ENCODE measurements around the gene F2. TPM values are rescaled to one million over a fixed set of nuclear protein-coding genes. Genes with fewer than 3 reads are reported as not detected.

Gene F2
- total and polyA plus RNA-seq, 2 of the 13 experiments (the other 11 are each of a cell fraction or from before 2014, with no cell fraction given) = 330 to 801 TPM

DNA sequence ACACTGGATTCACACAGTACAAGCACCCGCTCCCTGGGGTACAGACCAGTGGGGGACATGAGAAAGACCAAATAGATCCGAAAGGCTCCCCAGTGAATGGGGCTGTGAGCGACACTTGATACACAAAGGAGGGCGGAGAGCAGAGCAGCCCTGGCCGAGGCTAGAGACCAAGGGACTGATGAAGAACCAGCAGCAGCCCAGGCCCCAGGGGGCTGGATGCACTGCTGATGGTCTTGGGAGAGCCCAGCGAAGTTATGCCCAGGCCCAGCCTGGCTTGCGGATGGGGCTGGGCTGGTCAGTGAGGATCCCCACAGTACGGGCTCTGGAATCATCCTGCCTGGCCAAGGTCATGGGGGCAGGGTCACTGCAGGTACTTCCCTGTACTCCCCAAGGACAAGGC is 41.8 kb upstream of the F2 start:
- peaks cover 36 to 63% of the 10 kb centered on the region in 2 experiments for H3K36me3 ChIP-seq (replicated peaks in 1 of 2; ENCODE audit: control insufficient read depth in 1 of 2, insufficient read depth in 2 of 2, low read length in 2 of 2)
- H3K79me2 ChIP-seq (ENCODE audit: insufficient read depth, low read length) = no peaks in the 10 kb centered on the region
- H2AFZ ChIP-seq (ENCODE audit: low read length) = no peak overlapping the region
- DNase-seq (ENCODE audit: low spot score) = no peak
- H3K27me3 ChIP-seq (ENCODE audit: control insufficient read depth in 1 of 2, insufficient read depth in 2 of 2, low read length in 2 of 2) = no peaks in the 10 kb centered on the region
- BruUV-seq (replicated peaks) = no TSS peak
- intact Hi-C loops (cut with micrococcal nuclease; ENCODE audit: unreplicated experiment) (no loop called here), in situ Hi-C loops (cut with HindIII; ENCODE audit: extremely low pct_ligation_motif_present, low pct_unique_long_range_greater_than_20kb) (no loop called here)
- ATAC-seq = no peak
- no peaks in the 10 kb centered on the region for H3K9me3 ChIP-seq (ENCODE audit: low read length)
- no peak overlapping the region for H3K9ac ChIP-seq (ENCODE audit: insufficient read depth, low read depth, low read length)
- POLR2A ChIA-PET = no interaction called here
- 92% methylated on average over 5 of the region's 8 CpGs for WGBS (ENCODE audit: low lambda C conversion rate)
- no peak overlapping the region for H3K27ac ChIP-seq (ENCODE audit: extremely low read length, insufficient read depth, low read length)
- H3K4me2 ChIP-seq (ENCODE audit: low read depth, low read length) = no peak overlapping the region
- H3K4me3 ChIP-seq (replicated peaks in 1 of 3; ENCODE audit: insufficient read depth in 1 of 3, low read depth in 2 of 3, low read length in 3 of 3) = no peak overlapping the region
- peaks cover 27% of the 10 kb centered on the region for H3K4me1 ChIP-seq (ENCODE audit: insufficient read depth, low read length)
- no peak for FAIRE-seq
- H4K20me1 ChIP-seq (ENCODE audit: insufficient read depth, low read length) = no peaks in the 10 kb centered on the region
- CTCF ChIA-PET (ENCODE audit: low intra/inter-chr PET ratio, low total read pairs) = no interaction called here
- TF ChIP-seq HMG20B (CRISPR knock-in tag; conservative IDR thresholded peaks at IDR 0.05) = no peak
- peak; percentile 42 for TF ChIP-seq AGO2 (optimal IDR thresholded peaks at IDR 0.05; ENCODE audit: low read depth, low read length)

DNA sequence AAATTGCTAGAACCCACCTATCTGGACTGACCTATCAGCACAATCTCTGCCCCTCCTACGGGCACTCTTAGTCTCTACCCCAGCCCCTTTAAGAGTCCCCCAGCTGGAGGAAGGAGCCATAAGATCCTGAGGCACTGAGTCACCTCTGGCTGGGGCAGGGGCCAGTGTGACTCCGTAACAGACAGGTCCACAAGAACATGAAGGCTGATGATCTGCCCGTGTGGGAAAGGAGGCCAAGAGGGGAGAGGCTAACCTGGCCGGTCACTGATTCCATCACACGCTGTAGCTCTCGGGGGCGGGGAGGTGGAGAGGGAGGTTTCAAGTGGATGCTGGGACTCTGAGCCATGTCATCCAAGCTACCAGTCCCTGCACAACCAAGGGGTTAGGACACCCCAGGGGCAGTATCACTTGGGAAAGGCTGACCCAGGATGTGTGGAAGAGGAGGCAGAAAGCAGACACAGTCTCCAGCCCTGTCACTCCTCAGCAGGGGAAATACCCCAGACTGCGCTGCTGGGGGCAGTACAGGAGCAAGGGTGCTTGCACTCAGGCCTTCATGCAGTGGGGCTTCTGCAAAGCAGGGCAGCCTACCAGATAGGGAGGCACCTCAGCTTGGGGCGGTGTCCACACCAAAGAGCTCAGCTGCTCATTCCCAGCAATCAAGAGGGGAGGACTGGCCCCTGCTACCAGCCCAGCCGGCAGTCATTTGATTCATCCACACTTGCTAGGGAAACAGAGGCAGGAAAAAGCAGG is 40.8 kb upstream of the F2 start:
- no peak overlapping the region for H3K9ac ChIP-seq (ENCODE audit: insufficient read depth, low read depth, low read length)
- peaks cover 31 to 55% of the 10 kb centered on the region in 2 experiments for H3K36me3 ChIP-seq (replicated peaks in 1 of 2; ENCODE audit: control insufficient read depth in 1 of 2, insufficient read depth in 2 of 2, low read length in 2 of 2)
- no TSS peak for BruUV-seq (replicated peaks)
- no peaks in the 10 kb centered on the region for H4K20me1 ChIP-seq (ENCODE audit: insufficient read depth, low read length)
- H2AFZ ChIP-seq (ENCODE audit: low read length) = no peak overlapping the region
- intact Hi-C loops (cut with micrococcal nuclease; ENCODE audit: unreplicated experiment) (no loop called here), in situ Hi-C loops (cut with HindIII; ENCODE audit: extremely low pct_ligation_motif_present, low pct_unique_long_range_greater_than_20kb) (no loop called here)
- H3K4me3 ChIP-seq (replicated peaks in 1 of 3; ENCODE audit: insufficient read depth in 1 of 3, low read depth in 2 of 3, low read length in 3 of 3) = no peak overlapping the region
- FAIRE-seq = no peak
- H3K9me3 ChIP-seq (ENCODE audit: low read length) = no peaks in the 10 kb centered on the region
- peak; percentile 28 for ATAC-seq
- DNase-seq (ENCODE audit: low spot score) = no peak
- no peak overlapping the region for H3K4me2 ChIP-seq (ENCODE audit: low read depth, low read length)
- ChIA-PET POLR2A (interaction anchor here (1.0 to 1.1 kb wide), 2 partner anchors 42 to 64 kb away, joined by 4 read pairs; partner anchors contain the start of gene F2), CTCF (ENCODE audit: low intra/inter-chr PET ratio, low total read pairs) (no interaction called here)
- H3K79me2 ChIP-seq (ENCODE audit: insufficient read depth, low read length) = no peaks in the 10 kb centered on the region
- no peak overlapping the region for H3K27ac ChIP-seq (ENCODE audit: extremely low read length, insufficient read depth, low read length)
- peaks cover 27% of the 10 kb centered on the region for H3K4me1 ChIP-seq (ENCODE audit: insufficient read depth, low read length)
- 96% methylated on average over 10 of the region's 10 CpGs for WGBS (ENCODE audit: low lambda C conversion rate)
- H3K27me3 ChIP-seq (ENCODE audit: control insufficient read depth in 1 of 2, insufficient read depth in 2 of 2, low read length in 2 of 2) = no peaks in the 10 kb centered on the region
- peak; percentile 55 for TF ChIP-seq STAG1 (CRISPR knock-in tag; IDR thresholded peaks at IDR 0.05)
- TF ChIP-seq AGO2 (optimal IDR thresholded peaks at IDR 0.05; ENCODE audit: low read depth, low read length) = peak; percentile 26
- TF ChIP-seq, protein P1, sequence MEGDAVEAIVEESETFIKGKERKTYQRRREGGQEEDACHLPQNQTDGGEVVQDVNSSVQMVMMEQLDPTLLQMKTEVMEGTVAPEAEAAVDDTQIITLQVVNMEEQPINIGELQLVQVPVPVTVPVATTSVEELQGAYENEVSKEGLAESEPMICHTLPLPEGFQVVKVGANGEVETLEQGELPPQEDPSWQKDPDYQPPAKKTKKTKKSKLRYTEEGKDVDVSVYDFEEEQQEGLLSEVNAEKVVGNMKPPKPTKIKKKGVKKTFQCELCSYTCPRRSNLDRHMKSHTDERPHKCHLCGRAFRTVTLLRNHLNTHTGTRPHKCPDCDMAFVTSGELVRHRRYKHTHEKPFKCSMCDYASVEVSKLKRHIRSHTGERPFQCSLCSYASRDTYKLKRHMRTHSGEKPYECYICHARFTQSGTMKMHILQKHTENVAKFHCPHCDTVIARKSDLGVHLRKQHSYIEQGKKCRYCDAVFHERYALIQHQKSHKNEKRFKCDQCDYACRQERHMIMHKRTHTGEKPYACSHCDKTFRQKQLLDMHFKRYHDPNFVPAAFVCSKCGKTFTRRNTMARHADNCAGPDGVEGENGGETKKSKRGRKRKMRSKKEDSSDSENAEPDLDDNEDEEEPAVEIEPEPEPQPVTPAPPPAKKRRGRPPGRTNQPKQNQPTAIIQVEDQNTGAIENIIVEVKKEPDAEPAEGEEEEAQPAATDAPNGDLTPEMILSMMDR (CRISPR knock-in tag; IDR thresholded peaks at IDR 0.05) = peak; percentile 48
- TF ChIP-seq, protein P2, sequence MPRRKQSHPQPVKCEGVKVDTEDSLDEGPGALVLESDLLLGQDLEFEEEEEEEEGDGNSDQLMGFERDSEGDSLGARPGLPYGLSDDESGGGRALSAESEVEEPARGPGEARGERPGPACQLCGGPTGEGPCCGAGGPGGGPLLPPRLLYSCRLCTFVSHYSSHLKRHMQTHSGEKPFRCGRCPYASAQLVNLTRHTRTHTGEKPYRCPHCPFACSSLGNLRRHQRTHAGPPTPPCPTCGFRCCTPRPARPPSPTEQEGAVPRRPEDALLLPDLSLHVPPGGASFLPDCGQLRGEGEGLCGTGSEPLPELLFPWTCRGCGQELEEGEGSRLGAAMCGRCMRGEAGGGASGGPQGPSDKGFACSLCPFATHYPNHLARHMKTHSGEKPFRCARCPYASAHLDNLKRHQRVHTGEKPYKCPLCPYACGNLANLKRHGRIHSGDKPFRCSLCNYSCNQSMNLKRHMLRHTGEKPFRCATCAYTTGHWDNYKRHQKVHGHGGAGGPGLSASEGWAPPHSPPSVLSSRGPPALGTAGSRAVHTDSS (CRISPR knock-in tag; conservative IDR thresholded peaks at IDR 0.05) = no peak
- TF ChIP-seq ZNF251 (CRISPR knock-in tag; IDR thresholded peaks at IDR 0.05) = no peak
- TF ChIP-seq ZNF563 (CRISPR knock-in tag; IDR thresholded peaks at IDR 0.05) = 0 out of 2 replicates have a peak, but pooled peaks have one; percentile 30
- TF ChIP-seq ZNF839 (CRISPR knock-in tag; IDR thresholded peaks at IDR 0.05; ENCODE audit: borderline replicate concordance) = no peak
- TF ChIP-seq RBM22 (optimal IDR thresholded peaks at IDR 0.05; ENCODE audit: low read length) = peak; percentile 19
- TF ChIP-seq TCF12 (IDR thresholded peaks at IDR 0.05) = no peak
- no peak for TF ChIP-seq TCF12 (CRISPR knock-in tag; IDR thresholded peaks at IDR 0.05)
- TF ChIP-seq CENPX (CRISPR knock-in tag; IDR thresholded peaks at IDR 0.05) = no peak
- no peak for TF ChIP-seq GABPA (IDR thresholded peaks at IDR 0.05; ENCODE audit: low read depth, low read length)
- no peak for TF ChIP-seq GABPA (CRISPR knock-in tag; IDR thresholded peaks at IDR 0.05; ENCODE audit: low read depth)
